ENCODE data around the gene LCN10.
A peak's percentile ranks its signal among the peaks of the same experiment; 100 is the strongest.

LCN10 gene

DNA sequence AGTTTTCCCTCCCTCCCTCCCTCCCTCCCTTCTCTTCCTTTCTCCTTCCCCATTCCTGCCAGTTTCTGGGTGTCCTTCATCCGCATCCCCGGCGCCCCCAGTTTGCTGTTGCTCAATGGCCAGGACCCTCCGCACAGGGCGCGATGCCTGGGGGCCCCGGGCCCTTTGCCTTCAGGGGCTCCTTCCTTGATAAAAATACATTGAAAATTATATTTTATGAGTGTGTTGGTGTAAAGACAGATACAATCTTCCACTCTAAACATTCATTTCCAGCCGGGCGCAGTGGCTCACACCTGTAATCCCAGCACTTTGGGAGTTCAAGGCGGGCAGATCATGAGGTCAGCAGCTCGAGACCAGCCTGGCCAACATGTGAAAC is 47.9 kb downstream of the LCN10 start:
- H3K4me1 ChIP-seq (ENCODE audit: insufficient read depth, insufficient read length): peaks cover 47% of the 10 kb centered on the region
- no peaks in the 10 kb centered on the region for H3K36me3 ChIP-seq (ENCODE audit: insufficient read depth, insufficient read length, low read length)
- no peak overlapping the region for H3K9ac ChIP-seq (ENCODE audit: insufficient read length, low read depth)
- TF ChIP-seq ZNF274 (IDR thresholded peaks at IDR 0.05; ENCODE audit: low read depth, low read length) (no peak), YY1 (IDR thresholded peaks at IDR 0.05; ENCODE audit: insufficient read depth, insufficient read length) (no peak), SUZ12 (IDR thresholded peaks at IDR 0.05; ENCODE audit: extremely low read depth, insufficient read depth, insufficient read length) (no peak)
- peaks cover 3% of the 10 kb centered on the region; the same call in 1 of the 2 replicates for H3K9me3 ChIP-seq (ENCODE audit: insufficient read depth, low read length)
- no peak for DNase-seq (ENCODE audit: low read depth, low spot score)
- peaks cover 11% of the 10 kb centered on the region for H3K27me3 ChIP-seq (ENCODE audit: insufficient read depth, insufficient read length)
- H3K4me3 ChIP-seq (ENCODE audit: insufficient read length, low read depth): no peak overlapping the region

DNA sequence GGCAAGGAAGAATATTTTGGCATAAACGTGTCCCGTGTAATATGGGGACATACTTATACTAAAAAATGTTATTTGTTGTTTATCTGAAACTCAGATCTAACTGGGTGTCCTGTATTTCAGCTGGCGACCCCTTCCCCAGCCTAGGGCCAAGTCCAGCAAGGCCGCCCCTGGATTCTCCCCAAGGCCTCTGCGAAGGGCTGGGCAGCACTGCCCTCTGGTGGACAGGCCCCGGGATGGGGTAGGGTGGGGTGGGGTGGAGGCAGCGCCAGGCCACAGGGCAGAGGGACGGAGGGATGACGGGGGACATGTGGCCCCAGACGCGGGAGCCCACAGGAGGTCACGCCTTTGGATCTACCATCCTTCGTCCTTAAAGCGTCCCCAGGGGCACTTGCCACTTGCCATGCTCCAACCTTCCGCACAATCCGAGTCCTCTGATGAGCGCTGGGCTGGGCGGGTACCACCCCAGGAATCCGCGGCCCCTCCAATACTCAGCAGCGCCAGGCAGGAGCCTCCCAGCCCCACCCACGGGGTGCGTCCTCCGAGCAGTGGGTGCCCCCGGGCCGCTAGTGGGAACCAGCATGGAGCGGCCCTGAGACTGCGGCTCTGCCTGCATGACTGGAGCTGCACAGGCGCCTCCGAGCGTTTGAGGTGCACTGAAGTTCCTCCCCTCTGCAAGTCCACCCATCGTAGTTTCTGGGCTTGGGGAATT is 48.4 kb downstream of the LCN10 start:
- DNase-seq (ENCODE audit: low read depth, low spot score): no peak
- peaks cover 12% of the 10 kb centered on the region for H3K27me3 ChIP-seq (ENCODE audit: insufficient read depth, insufficient read length)
- H3K36me3 ChIP-seq (ENCODE audit: insufficient read depth, insufficient read length, low read length): no peaks in the 10 kb centered on the region
- peaks cover 3% of the 10 kb centered on the region; the same call in 1 of the 2 replicates for H3K9me3 ChIP-seq (ENCODE audit: insufficient read depth, low read length)
- peak overlapping the region; percentile 24 for H3K9ac ChIP-seq (ENCODE audit: insufficient read length, low read depth)
- no peak overlapping the region for H3K4me3 ChIP-seq (ENCODE audit: insufficient read length, low read depth)
- no peak for TF ChIP-seq YY1 (IDR thresholded peaks at IDR 0.05; ENCODE audit: insufficient read depth, insufficient read length)
- no peak for TF ChIP-seq SUZ12 (IDR thresholded peaks at IDR 0.05; ENCODE audit: extremely low read depth, insufficient read depth, insufficient read length)
- no peak for TF ChIP-seq ZNF274 (IDR thresholded peaks at IDR 0.05; ENCODE audit: low read depth, low read length)
- peaks cover 47% of the 10 kb centered on the region for H3K4me1 ChIP-seq (ENCODE audit: insufficient read depth, insufficient read length)

DNA sequence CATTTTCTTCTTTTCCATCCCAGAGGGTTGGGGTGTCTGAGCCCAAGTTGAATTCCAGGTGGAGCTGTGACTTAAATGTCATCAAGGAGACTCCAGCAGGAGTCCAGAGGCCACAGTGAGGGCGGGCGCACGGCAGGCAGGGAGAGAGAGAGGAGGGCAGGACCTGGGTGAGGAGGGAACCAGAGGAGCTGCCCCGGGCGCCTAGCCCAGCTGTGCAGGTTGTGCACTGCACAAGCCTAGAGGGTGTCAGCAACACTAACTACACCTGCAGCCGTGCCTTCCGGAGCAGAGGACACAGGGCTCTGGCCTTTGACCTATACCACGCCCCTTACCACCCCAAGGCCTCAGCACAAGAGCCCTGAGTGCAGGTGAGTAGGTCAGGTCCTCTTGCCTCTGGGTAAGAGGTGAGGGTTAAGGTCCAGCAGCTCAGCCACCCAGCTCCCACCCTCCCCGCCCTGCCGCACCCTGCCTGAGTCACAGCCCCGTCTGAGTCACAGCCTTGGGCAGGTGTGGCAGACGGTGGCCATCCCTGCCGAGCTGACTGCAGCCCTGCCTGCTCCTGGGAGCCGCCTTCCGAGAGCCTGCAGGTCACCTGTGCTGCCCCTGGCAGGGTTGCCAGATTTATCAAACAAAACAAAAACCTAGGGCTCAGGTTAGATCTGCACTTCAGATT is 49.1 kb downstream of the LCN10 start:
- TF ChIP-seq YY1 (IDR thresholded peaks at IDR 0.05; ENCODE audit: insufficient read depth, insufficient read length): no peak
- no peak for TF ChIP-seq SUZ12 (IDR thresholded peaks at IDR 0.05; ENCODE audit: extremely low read depth, insufficient read depth, insufficient read length)
- TF ChIP-seq ZNF274 (IDR thresholded peaks at IDR 0.05; ENCODE audit: low read depth, low read length): no peak
- H3K4me3 ChIP-seq (ENCODE audit: insufficient read length, low read depth): no peak overlapping the region
- peaks cover 19% of the 10 kb centered on the region for H3K27me3 ChIP-seq (ENCODE audit: insufficient read depth, insufficient read length)
- DNase-seq (ENCODE audit: low read depth, low spot score): no peak
- H3K9me3 ChIP-seq (ENCODE audit: insufficient read depth, low read length): peaks cover 3% of the 10 kb centered on the region; the same call in 1 of the 2 replicates
- no peaks in the 10 kb centered on the region for H3K36me3 ChIP-seq (ENCODE audit: insufficient read depth, insufficient read length, low read length)
- no peak overlapping the region for H3K9ac ChIP-seq (ENCODE audit: insufficient read length, low read depth)
- H3K4me1 ChIP-seq (ENCODE audit: insufficient read depth, insufficient read length): peaks cover 49% of the 10 kb centered on the region

DNA sequence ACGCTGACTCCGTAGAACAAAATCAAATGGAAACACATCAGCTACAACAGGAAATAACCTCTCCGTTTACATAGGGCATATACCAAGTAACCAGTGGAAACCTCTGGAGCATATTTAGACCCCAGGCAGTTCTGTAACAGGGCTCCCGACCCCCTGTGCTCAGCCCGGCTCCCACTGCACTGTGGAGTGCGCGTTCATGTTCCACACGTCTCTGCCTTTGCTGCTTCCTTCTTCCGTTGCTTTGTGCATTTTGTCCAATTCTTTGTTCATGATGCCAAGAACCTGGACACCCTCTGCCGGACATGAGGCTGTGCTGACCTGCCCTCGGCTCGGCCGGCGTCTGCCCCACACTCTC is 49.6 kb downstream of the LCN10 start:
- Histone ChIP-seq H3K36me3 (ENCODE audit: insufficient read depth, insufficient read length, low read length) (no peaks in the 10 kb centered on the region), H3K27me3 (ENCODE audit: insufficient read depth, insufficient read length) (peaks cover 24% of the 10 kb centered on the region), H3K9ac (ENCODE audit: insufficient read length, low read depth) (no peak overlapping the region), H3K4me1 (ENCODE audit: insufficient read depth, insufficient read length) (peaks cover 52% of the 10 kb centered on the region), H3K9me3 (ENCODE audit: insufficient read depth, low read length) (peaks cover 3% of the 10 kb centered on the region; the same call in 1 of the 2 replicates), H3K4me3 (ENCODE audit: insufficient read length, low read depth) (no peak overlapping the region)
- DNase-seq (ENCODE audit: low read depth, low spot score): no peak
- TF ChIP-seq ZNF274 (IDR thresholded peaks at IDR 0.05; ENCODE audit: low read depth, low read length) (no peak), YY1 (IDR thresholded peaks at IDR 0.05; ENCODE audit: insufficient read depth, insufficient read length) (no peak), SUZ12 (IDR thresholded peaks at IDR 0.05; ENCODE audit: extremely low read depth, insufficient read depth, insufficient read length) (no peak)

DNA sequence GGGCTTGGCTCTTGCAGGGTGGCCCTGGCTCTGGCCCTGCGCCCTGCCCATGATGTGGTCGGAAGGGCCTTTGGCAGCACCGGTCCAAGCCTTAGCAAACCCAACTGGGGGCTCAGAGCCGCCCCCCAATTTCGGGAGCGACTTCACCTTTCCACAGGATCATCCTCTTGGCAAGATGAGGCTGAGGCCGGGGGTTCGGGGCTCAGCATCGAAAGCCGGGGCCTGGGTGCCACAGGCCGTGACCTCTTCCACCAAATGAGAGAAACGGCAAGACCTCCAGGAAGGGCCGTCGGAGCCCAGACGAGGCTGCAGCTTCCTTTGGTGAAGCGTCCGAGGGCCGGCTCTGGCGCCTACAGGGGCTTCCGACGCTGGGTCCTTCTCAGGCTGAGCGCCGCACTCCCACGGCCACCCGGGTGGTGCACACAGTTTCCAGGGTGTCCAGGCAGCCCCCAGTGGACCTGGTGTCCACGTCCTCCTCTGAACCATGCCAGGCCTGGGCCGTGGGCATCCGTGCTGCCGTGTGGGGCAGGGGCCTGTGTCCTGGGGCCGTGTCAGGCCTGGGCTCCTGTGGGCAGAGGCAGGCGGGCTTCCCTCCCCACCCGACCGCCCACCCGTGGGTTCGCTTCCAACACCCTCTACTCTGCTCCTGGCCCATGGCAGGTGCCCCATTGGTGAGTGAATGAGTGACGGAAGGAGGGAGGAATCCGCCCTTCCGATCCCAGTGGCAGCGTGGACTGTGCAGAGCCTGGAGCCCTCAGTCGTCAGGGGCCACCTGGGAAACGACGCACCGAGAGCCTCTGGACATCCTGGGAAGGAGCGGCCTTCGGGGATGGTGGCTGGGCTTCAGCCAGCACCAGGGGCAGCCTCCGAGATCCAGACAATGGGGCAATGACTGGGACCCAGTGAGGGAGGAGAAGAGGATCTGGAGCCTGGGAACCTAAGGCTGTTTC is 50.3 kb downstream of the LCN10 start:
- Histone ChIP-seq H3K27me3 (ENCODE audit: insufficient read depth, insufficient read length) (peaks cover 29% of the 10 kb centered on the region), H3K9me3 (ENCODE audit: insufficient read depth, low read length) (peaks cover 3% of the 10 kb centered on the region; the same call in 1 of the 2 replicates), H3K36me3 (ENCODE audit: insufficient read depth, insufficient read length, low read length) (no peaks in the 10 kb centered on the region), H3K9ac (ENCODE audit: insufficient read length, low read depth) (peak overlapping the region; percentile 61), H3K4me3 (ENCODE audit: insufficient read length, low read depth) (no peak overlapping the region), H3K4me1 (ENCODE audit: insufficient read depth, insufficient read length) (peaks cover 52% of the 10 kb centered on the region)
- no peak for TF ChIP-seq SUZ12 (IDR thresholded peaks at IDR 0.05; ENCODE audit: extremely low read depth, insufficient read depth, insufficient read length)
- TF ChIP-seq YY1 (IDR thresholded peaks at IDR 0.05; ENCODE audit: insufficient read depth, insufficient read length): no peak
- TF ChIP-seq ZNF274 (IDR thresholded peaks at IDR 0.05; ENCODE audit: low read depth, low read length): no peak
- no peak for DNase-seq (ENCODE audit: low read depth, low spot score)

DNA sequence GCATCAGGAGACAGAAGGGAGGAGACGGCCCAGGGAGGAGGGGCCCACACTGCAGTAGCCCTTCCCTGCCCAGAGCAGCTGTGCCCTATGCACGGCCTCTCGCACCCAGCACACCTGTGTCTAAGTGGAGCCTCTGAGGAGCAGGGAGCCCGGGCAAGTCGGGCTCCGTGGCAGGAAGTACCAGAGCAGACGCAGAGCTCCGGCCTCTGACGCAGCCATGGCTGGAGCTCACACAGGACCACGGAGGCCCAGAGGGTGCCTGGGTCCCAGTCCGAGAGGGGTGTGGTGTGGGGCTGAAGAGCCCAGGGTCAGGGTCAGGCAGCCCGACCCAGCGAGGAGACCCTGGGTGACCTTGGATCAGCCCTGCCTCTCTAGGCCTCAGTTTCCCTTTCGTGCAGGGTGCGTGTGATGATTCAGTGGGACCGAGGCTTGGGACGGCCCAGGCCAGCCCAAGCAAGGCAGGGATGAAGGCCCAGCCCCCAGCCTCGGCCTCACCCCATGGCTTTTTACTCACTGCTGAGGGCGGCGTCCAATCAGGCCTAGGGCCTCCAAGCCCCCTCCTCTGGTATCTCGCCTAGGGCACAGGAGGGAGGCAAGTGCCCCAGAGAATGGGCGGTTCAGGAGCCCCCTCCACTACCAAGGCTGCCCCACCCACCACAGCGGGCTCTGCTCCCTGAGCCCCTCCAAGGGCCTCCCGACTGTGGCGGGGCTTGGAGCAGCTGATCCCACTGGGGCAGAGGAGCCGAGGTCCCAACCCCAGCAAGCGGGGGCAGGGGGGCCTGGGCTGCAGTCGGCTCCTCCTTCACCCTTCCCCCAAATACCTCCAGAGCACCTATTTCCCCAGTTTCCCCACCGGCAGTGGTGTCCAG is 51.2 kb downstream of the LCN10 start:
- Histone ChIP-seq H3K9ac (ENCODE audit: insufficient read length, low read depth) (peak overlapping the region; percentile 61), H3K36me3 (ENCODE audit: insufficient read depth, insufficient read length, low read length) (no peaks in the 10 kb centered on the region), H3K9me3 (ENCODE audit: insufficient read depth, low read length) (no peaks in the 10 kb centered on the region), H3K27me3 (ENCODE audit: insufficient read depth, insufficient read length) (peaks cover 33% of the 10 kb centered on the region), H3K4me1 (ENCODE audit: insufficient read depth, insufficient read length) (peaks cover 47% of the 10 kb centered on the region), H3K4me3 (ENCODE audit: insufficient read length, low read depth) (no peak overlapping the region)
- no peak for DNase-seq (ENCODE audit: low read depth, low spot score)
- TF ChIP-seq SUZ12 (IDR thresholded peaks at IDR 0.05; ENCODE audit: extremely low read depth, insufficient read depth, insufficient read length) (no peak), ZNF274 (IDR thresholded peaks at IDR 0.05; ENCODE audit: low read depth, low read length) (no peak), YY1 (IDR thresholded peaks at IDR 0.05; ENCODE audit: insufficient read depth, insufficient read length) (no peak)

All from NT2/D1 (cell line).